Measurements from ENCODE around the gene KCNMA1.

GRCh38 chr10:77197544-77197943 is 440.1 kb downstream of the KCNMA1 start:
- no peak for TF ChIP-seq POLR2A (IDR thresholded peaks at IDR 0.05)
- TF ChIP-seq CTCF (IDR thresholded peaks at IDR 0.05), result no peak
- no peak for TF ChIP-seq POLR2AphosphoS5 (IDR thresholded peaks at IDR 0.05)
